ENCODE results near the gene IGSF21. TPM values are rescaled to one million over a fixed set of nuclear protein-coding genes. Genes with fewer than 3 reads are reported as not detected.

Gene IGSF21
- total and polyA plus RNA-seq, 2 of the 8 experiments (the other 6 are each of a cell fraction or from before 2014, with no cell fraction given) = 22.5 to 28.5 TPM

GRCh38 chr1:18343581-18343980 is 236.0 kb downstream of the IGSF21 start (continued):
- TF ChIP-seq BACH1 (IDR thresholded peaks at IDR 0.05; ENCODE audit: low read length) (no peak), SIN3A (conservative IDR thresholded peaks at IDR 0.05 in 1 of 2, IDR thresholded peaks at IDR 0.05 in 1 of 2; ENCODE audit: low read depth in 1 of 2, low read length in 2 of 2) (no peak), NANOG (IDR thresholded peaks at IDR 0.05; ENCODE audit: insufficient read depth, low read depth, low read length, poor library complexity, severe bottlenecking) (no peak), MAX (IDR thresholded peaks at IDR 0.05) (no peak), CTCF (IDR thresholded peaks at IDR 0.05; ENCODE audit: control extremely low read depth in 1 of 3, insufficient read depth in 1 of 3, low read depth in 1 of 3, low read length in 3 of 3) (no peak)
